CD4-positive, alpha-beta memory T cell (primary cell): ENCODE measurements around the gene ATP2C2. TPM values are rescaled to one million over a fixed set of nuclear protein-coding genes. Genes with fewer than 3 reads are reported as not detected.
A peak's percentile ranks its signal among the peaks of the same experiment; 100 is the strongest.

Experiments used
- CTCF ChIA-PET: fragments of 350-600 bp; sonication (Branson Sonifier 250); formaldehyde crosslinking; loops from one replicate; lab custom pipeline; 2021; ENCODE audit warnings: inconsistent platforms; ENCODE audit not compliant: partially characterized antibody; lab: Charles Lee
- POLR2A ChIA-PET: fragments of 350-600 bp; sonication (Branson Sonifier 250); formaldehyde crosslinking; loops from one replicate; lab custom pipeline; 2021; ENCODE audit not compliant: partially characterized antibody; lab: Charles Lee
- DNase-seq, 5 donors: peaks; one replicate each; pipeline versions ENCODE4 v3.0.0 to v3.0.0-alpha.2; 2020 to 2022; ENCODE audit warnings: mixed read lengths in 1 of 5
- H3K27ac ChIP-seq: one replicate; pipeline ENCODE4 v1.7.0; 2013; ENCODE audit warnings: low read depth, low read length
- H3K27me3 ChIP-seq: 2 replicates; pipeline ENCODE4 v1.7.0; 2013; ENCODE audit warnings: mild to moderate bottlenecking, low read length, moderate library complexity; ENCODE audit not compliant: insufficient read depth
- H3K36me3 ChIP-seq: 2 replicates; pipeline ENCODE4 v1.7.0; 2013; ENCODE audit warnings: mild to moderate bottlenecking, low read length, moderate library complexity; ENCODE audit not compliant: insufficient read depth
- H3K4me1 ChIP-seq: 2 replicates; pipeline ENCODE4 v1.7.0; 2013; ENCODE audit warnings: mild to moderate bottlenecking, low read length, moderate library complexity; ENCODE audit not compliant: insufficient read depth
- H3K4me3 ChIP-seq, 2 donors: one replicate each; pipeline ENCODE4 v1.7.0; 2013; ENCODE audit warnings: low read length in 2 of 2, mild to moderate bottlenecking in 1 of 2
- H3K9me3 ChIP-seq, 2 donors: one replicate each; pipeline ENCODE4 v1.7.0; 2013; ENCODE audit warnings: low read length in 2 of 2, control low read depth in 1 of 2; ENCODE audit not compliant: control insufficient read depth in 1 of 2
- H3K27ac Mint-ChIP-seq, 7 donors: one replicate each; pipeline ENCODE4 v1.8.0; 2020 to 2021; ENCODE audit warnings: mixed read lengths in 7 of 7, mild to moderate bottlenecking in 6 of 7, inconsistent platforms in 3 of 7, moderate library complexity in 3 of 7
- H3K27me3 Mint-ChIP-seq, 2 donors: one replicate each; pipeline ENCODE4 v1.8.0; 2020 to 2021; ENCODE audit warnings: mixed read lengths in 2 of 2
- H3K36me3 Mint-ChIP-seq, 2 donors: one replicate each; pipeline ENCODE4 v1.8.0; 2020 to 2021; ENCODE audit warnings: mixed read lengths in 2 of 2, inconsistent platforms in 1 of 2, mild to moderate bottlenecking in 1 of 2
- H3K4me1 Mint-ChIP-seq, 4 donors: one replicate each; pipeline ENCODE4 v1.8.0; 2020 to 2021; ENCODE audit warnings: mixed read lengths in 4 of 4, mild to moderate bottlenecking in 1 of 4
- H3K4me3 Mint-ChIP-seq, 8 donors: one replicate each; pipeline ENCODE4 v1.8.0; 2020 to 2021; ENCODE audit warnings: mixed read lengths in 8 of 8, mild to moderate bottlenecking in 7 of 8, moderate library complexity in 6 of 8, inconsistent platforms in 3 of 8
- H3K9me3 Mint-ChIP-seq, 8 donors: one replicate each; pipeline ENCODE4 v1.8.0; 2020 to 2021; ENCODE audit warnings: mixed read lengths in 8 of 8, mild to moderate bottlenecking in 5 of 8, inconsistent platforms in 3 of 8, moderate library complexity in 1 of 8
- intact Hi-C: fragments of 100-400 bp; cut with micrococcal nuclease; formaldehyde crosslinking; loops from one replicate; pipeline ENCODE4 v1.15.1; 2023
- polyA plus RNA-seq, 2 donors: library from polyadenylated mRNA; unstranded; fragments of 300-500 nt; fragmentation: Illumina TruSeq; gene quantifications; one replicate each; pipeline ENCODE4 v1.2.3, GENCODE V29; 2021
- total RNA-seq, 2 experiments: library from RNA; stranded (reverse); gene quantifications; one replicate each; pipeline ENCODE4 v1.2.3, GENCODE V29; 2021

Gene ATP2C2
- total and polyA plus RNA-seq, 4 experiments from 2014 or later, result not detected

GRCh38 chr16:84484579-84485254 is 116.4 kb downstream of the ATP2C2 start:
- Histone ChIP-seq H3K4me3 (no peak overlapping the region), H3K27ac (no peak overlapping the region), H3K36me3 (peaks cover 6% of the 10 kb centered on the region), H3K9me3 (no peaks in the 10 kb centered on the region), H3K4me1 (no peaks in the 10 kb centered on the region), H3K27me3 (no peaks in the 10 kb centered on the region)
- Mint-ChIP-seq H3K27ac (no peak overlapping the region), H3K27me3 (no peaks in the 10 kb centered on the region), H3K36me3 (peaks cover 27 to 59% of the 10 kb centered on the region in 2 donors), H3K9me3 (no peaks in the 10 kb centered on the region), H3K4me1 (no peaks in the 10 kb centered on the region), H3K4me3 (no peak overlapping the region)
- intact Hi-C loops, result loop anchor here (2.0 kb wide), 1 partner anchor 208 kb away; no protein-coding TSS in a partner anchor
- no peak for DNase-seq
- ChIA-PET POLR2A (no interaction called here), CTCF (interaction anchor here (2.0 kb wide), 1 partner anchor 486 kb away, joined by 4 read pairs; no protein-coding TSS in a partner anchor)

DNA sequence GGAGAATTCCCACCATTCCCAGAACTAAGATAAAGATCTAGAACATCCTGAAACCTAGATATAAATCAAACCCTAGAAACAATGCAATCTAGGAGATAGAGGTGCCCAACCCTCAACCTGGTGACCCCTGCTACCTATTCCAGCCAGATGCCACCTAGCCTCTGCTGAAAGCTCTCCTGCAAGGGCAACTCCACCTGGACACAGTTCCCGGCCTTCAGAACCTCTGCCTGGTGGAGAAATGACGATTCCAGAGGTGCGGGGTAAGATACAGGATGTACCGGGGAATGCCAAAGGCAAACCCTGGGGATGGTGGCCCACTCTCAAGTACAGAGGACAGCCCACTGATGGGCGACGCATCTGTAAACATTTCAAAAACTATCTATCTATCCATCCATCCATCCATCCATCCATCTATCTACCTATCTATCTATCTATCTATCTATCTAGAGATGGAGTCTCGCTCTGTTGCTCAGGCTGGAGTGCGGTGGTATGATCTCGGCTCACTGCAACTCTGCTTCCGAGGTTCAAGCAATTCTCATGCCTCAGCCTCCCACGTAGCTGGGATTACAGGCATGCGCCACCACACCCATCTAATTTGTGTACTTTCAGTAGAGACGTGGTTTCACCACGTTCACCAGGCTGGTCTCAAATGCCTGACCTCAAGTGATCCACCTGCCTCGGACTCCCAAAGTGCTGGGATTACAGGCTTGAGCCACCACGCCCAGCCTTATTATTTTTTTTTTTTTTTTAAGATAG is 117.1 kb downstream of the ATP2C2 start:
- peaks cover 6% of the 10 kb centered on the region for H3K36me3 ChIP-seq
- Mint-ChIP-seq H3K36me3 (peaks cover 29 to 59% of the 10 kb centered on the region in 2 donors), H3K4me3 (no peak overlapping the region), H3K4me1 (no peaks in the 10 kb centered on the region), H3K9me3 (no peaks in the 10 kb centered on the region), H3K27ac (peak overlapping the region in 3 of 7 donors; percentile 22 to 79 (median 70)), H3K27me3 (no peaks in the 10 kb centered on the region)
- intact Hi-C loops, result loop anchor here (2.0 kb wide), 1 partner anchor 209 kb away; no protein-coding TSS in a partner anchor
- ChIA-PET CTCF (no interaction called here), POLR2A (no interaction called here)
- no peaks in the 10 kb centered on the region for H3K4me1 ChIP-seq
- H3K27ac ChIP-seq, result no peak overlapping the region
- H3K4me3 ChIP-seq, result no peak overlapping the region
- H3K9me3 ChIP-seq, result no peaks in the 10 kb centered on the region
- no peak for DNase-seq
- no peaks in the 10 kb centered on the region for H3K27me3 ChIP-seq

DNA sequence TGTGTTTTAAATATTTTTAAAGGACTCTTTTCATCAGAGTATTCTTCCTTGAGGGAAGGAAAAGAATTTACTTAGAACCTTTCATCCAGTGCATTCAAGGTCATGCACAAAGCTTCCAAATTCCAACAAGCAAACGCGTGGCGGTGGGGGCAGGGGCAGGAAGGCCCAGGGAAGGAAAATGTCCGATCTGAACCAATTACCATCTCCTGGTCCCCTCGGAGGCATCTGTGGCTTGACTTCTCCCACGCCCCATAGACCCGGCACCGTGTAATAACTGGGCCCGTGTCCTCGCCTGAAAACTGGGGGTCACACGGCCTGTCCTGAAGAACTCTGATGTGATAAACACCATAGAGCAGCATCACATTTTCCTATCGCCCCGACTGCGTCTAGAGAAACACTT is 117.8 kb downstream of the ATP2C2 start:
- H3K27ac ChIP-seq, result no peak overlapping the region
- POLR2A ChIA-PET, result no interaction called here
- intact Hi-C loops, result no loop called here

DNA sequence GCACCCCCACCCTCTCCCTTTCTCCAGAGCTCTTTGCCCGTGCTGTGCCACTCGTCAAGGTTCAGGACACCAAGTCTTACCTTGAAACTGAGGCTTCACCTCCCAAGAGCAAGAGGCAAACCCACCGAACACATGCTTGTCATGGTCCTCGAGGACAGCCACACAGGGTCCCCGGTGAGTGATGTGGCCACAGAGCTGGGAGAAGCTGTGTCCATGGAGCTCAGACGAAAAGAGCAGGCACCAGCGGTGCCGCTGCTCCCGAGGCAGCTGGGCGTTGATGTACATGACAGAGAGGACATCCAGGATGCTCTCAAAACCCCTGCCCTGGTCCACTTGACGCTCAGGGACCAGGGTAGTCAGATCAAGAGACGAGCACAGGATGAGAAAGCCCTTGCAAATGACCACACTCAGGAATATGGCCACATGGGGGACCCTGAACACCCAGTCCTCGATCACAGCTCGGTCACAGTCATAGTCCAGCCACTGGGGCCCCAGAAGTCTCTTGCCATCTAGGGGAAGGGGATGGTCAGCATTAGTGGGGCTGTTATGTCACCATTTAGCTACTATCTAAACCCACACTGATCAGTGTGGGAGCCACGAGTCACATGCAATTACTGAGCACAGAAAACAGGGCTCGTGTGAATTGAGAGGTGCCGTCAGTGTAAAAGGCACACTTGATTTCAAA is 118.4 kb downstream of the ATP2C2 start:
- no peaks in the 10 kb centered on the region for H3K27me3 ChIP-seq
- no peaks in the 10 kb centered on the region for H3K9me3 Mint-ChIP-seq
- no peak for DNase-seq
- CTCF ChIA-PET, result interaction anchor here (1.2 kb wide), 1 partner anchor 182 kb away, joined by 3 read pairs; no protein-coding TSS in a partner anchor
- peaks cover 6% of the 10 kb centered on the region for H3K36me3 ChIP-seq
- H3K27ac ChIP-seq, result no peak overlapping the region
- H3K27ac Mint-ChIP-seq, result no peak overlapping the region
- H3K27me3 Mint-ChIP-seq, result no peaks in the 10 kb centered on the region
- H3K36me3 Mint-ChIP-seq, result peaks cover 35 to 61% of the 10 kb centered on the region in 2 donors
- no peak overlapping the region for H3K4me3 Mint-ChIP-seq
- POLR2A ChIA-PET, result no interaction called here
- H3K4me1 Mint-ChIP-seq, result no peaks in the 10 kb centered on the region
- intact Hi-C loops, result no loop called here
- H3K9me3 ChIP-seq, result no peaks in the 10 kb centered on the region
- no peak overlapping the region for H3K4me3 ChIP-seq
- no peaks in the 10 kb centered on the region for H3K4me1 ChIP-seq

More for the DNA sequence above, 117.8 kb downstream of the ATP2C2 start:
- H3K9me3 Mint-ChIP-seq, result no peaks in the 10 kb centered on the region
- no peak overlapping the region for H3K27ac Mint-ChIP-seq
- no peaks in the 10 kb centered on the region for H3K4me1 ChIP-seq
- no peaks in the 10 kb centered on the region for H3K9me3 ChIP-seq
- H3K36me3 Mint-ChIP-seq, result peaks cover 35 to 61% of the 10 kb centered on the region in 2 donors
- H3K27me3 ChIP-seq, result no peaks in the 10 kb centered on the region
- no peak for DNase-seq
- H3K4me3 Mint-ChIP-seq, result no peak overlapping the region
- no peaks in the 10 kb centered on the region for H3K4me1 Mint-ChIP-seq
- H3K27me3 Mint-ChIP-seq, result no peaks in the 10 kb centered on the region
- no peak overlapping the region for H3K4me3 ChIP-seq
- CTCF ChIA-PET, result interaction anchor here (1.2 kb wide), 1 partner anchor 183 kb away, joined by 3 read pairs; no protein-coding TSS in a partner anchor
- H3K36me3 ChIP-seq, result peaks cover 6% of the 10 kb centered on the region

DNA sequence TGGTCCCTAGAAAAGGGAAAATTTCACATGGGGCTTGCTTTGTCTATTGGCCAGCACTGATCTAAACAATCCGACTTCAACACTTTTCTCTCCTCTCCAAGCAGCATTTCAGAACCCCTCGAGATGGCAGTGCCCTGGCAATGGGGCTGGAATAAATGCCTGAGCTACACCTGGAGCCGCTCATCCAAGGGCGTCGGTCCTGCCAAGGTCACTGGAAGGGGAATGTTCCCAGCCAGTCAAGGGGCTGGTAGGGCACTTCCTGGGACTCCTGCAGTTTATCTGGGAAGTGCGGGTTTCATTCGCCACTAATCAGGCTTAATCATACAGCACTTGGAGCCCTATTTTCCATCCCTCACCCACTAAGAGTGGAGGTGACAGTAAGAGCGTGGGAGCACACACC is 119.0 kb downstream of the ATP2C2 start:
- Mint-ChIP-seq H3K27me3 (no peaks in the 10 kb centered on the region), H3K4me3 (no peak overlapping the region), H3K4me1 (no peaks in the 10 kb centered on the region), H3K27ac (peak overlapping the region in 1 of 7 donors; percentile 46), H3K9me3 (no peaks in the 10 kb centered on the region), H3K36me3 (peaks cover 35 to 59% of the 10 kb centered on the region in 2 donors)
- ChIA-PET POLR2A (no interaction called here), CTCF (interaction anchor here (0.6 kb wide), 1 partner anchor 185 kb away, joined by 3 read pairs; no protein-coding TSS in a partner anchor)
- Histone ChIP-seq H3K4me3 (no peak overlapping the region), H3K4me1 (no peaks in the 10 kb centered on the region), H3K27me3 (no peaks in the 10 kb centered on the region), H3K9me3 (no peaks in the 10 kb centered on the region), H3K36me3 (peaks cover 6% of the 10 kb centered on the region), H3K27ac (no peak overlapping the region)
- intact Hi-C loops, result no loop called here
- no peak for DNase-seq

- no peaks in the 10 kb centered on the region for H3K36me3 ChIP-seq
- H3K4me1 Mint-ChIP-seq, result no peaks in the 10 kb centered on the region
- H3K9me3 ChIP-seq, result no peaks in the 10 kb centered on the region
- ChIA-PET CTCF (no interaction called here), POLR2A (interaction anchor here (0.6 to 1.0 kb wide), 2 partner anchors 11 to 19 kb away, joined by 3 read pairs; no protein-coding TSS in a partner anchor)
- H3K9me3 Mint-ChIP-seq, result peaks cover 0 to 6% (median 3%) of the 10 kb centered on the region in 8 donors
- no peak overlapping the region for H3K27ac ChIP-seq
- no peaks in the 10 kb centered on the region for H3K4me1 ChIP-seq
- no peak overlapping the region for H3K4me3 Mint-ChIP-seq
- intact Hi-C loops, result no loop called here
- H3K36me3 Mint-ChIP-seq, result peaks cover 41 to 51% of the 10 kb centered on the region in 2 donors
- no peaks in the 10 kb centered on the region for H3K27me3 ChIP-seq
- H3K4me3 ChIP-seq, result no peak overlapping the region
- DNase-seq, result no peak
- H3K27ac Mint-ChIP-seq, result no peak overlapping the region
- no peaks in the 10 kb centered on the region for H3K27me3 Mint-ChIP-seq
Observed at GRCh38 chr16:84489131-84489530, 120.8 kb downstream of the ATP2C2 start.
